Measurements from ENCODE around the gene UEVLD.

GRCh38 chr11:18624161-18624560 is 35.6 kb upstream of the UEVLD start:
- TF ChIP-seq CTCF (IDR thresholded peaks at IDR 0.05; ENCODE audit: poor library complexity), result no peak
- no peak for TF ChIP-seq EZH2 (IDR thresholded peaks at IDR 0.05; ENCODE audit: borderline replicate concordance)
- TF ChIP-seq EZH2phosphoT487 (IDR thresholded peaks at IDR 0.05; ENCODE audit: low read depth, severe bottlenecking, unreplicated experiment), result no peak
